Activated naive CD4-positive, alpha-beta T cell treated with anti-CD3 and anti-CD28 coated beads, Interleukin-2, amount 50 U/mL, for 16 hours (primary cell): ENCODE results near the gene DSG2.

Source experiments
- DNase-seq: peaks from one replicate; pipeline ENCODE4 v3.0.0-alpha.2; 2020

The DSG2 gene

GRCh38 chr18:31592506-31593157 lies 94.7 kb downstream of the DSG2 start:
- DNase-seq, result no peak

GRCh38 chr18:31595121-31595771 lies 97.3 kb downstream of the DSG2 start:
- no peak for DNase-seq

GRCh38 chr18:31596081-31596872 lies 98.3 kb downstream of the DSG2 start:
- no peak for DNase-seq

GRCh38 chr18:31598021-31598805 lies 100.2 kb downstream of the DSG2 start:
- DNase-seq, result no peak
